ENCODE measurements around the gene PODNL1. TPM values are rescaled to one million over a fixed set of nuclear protein-coding genes. Genes with fewer than 3 reads are reported as not detected.

The PODNL1 gene
- total RNA-seq, 1 donor from 2014 or later, result 0.20 TPM

- no peak for DNase-seq
These were observed 49.9 kb downstream of the PODNL1 start for GRCh38 chr19:13888281-13888680.

GRCh38 chr19:13887517-13887916, 50.7 kb downstream of the PODNL1 start:
- no peak for DNase-seq

- DNase-seq, result no peak
These were observed 51.2 kb downstream of the PODNL1 start for GRCh38 chr19:13887018-13887436.

- DNase-seq, result no peak
These were observed 52.3 kb downstream of the PODNL1 start for GRCh38 chr19:13885826-13886365.

GRCh38 chr19:13884726-13885591, 53.3 kb downstream of the PODNL1 start:
- DNase-seq, result no peak

- DNase-seq, result no peak
These were observed 54.6 kb downstream of the PODNL1 start for GRCh38 chr19:13883516-13884064.

- no peak for DNase-seq
These were observed 55.4 kb downstream of the PODNL1 start for GRCh38 chr19:13882836-13883235.

- DNase-seq, result no peak
These were observed 55.8 kb downstream of the PODNL1 start for GRCh38 chr19:13882419-13882795.

- no peak for DNase-seq
These were observed 56.4 kb downstream of the PODNL1 start for GRCh38 chr19:13881692-13882418.

GRCh38 chr19:13881251-13881691, 56.9 kb downstream of the PODNL1 start:
- DNase-seq, result no peak

Other genes with a start within 250 kb of the PODNL1 start
- gene MRI1, start 173.9 kb downstream of the PODNL1 start, total RNA-seq, result 25.0 TPM
- 40.6 TPM for gene C19orf53, start 164.0 kb downstream of the PODNL1 start, total RNA-seq
- gene ZSWIM4, start 143.0 kb downstream of the PODNL1 start, total RNA-seq, result 4.4 TPM
- not detected for gene NANOS3, start 61.3 kb downstream of the PODNL1 start, total RNA-seq
- gene BRME1, start 32.3 kb downstream of the PODNL1 start, total RNA-seq, result 2.6 TPM
- gene CC2D1A, start 32.2 kb downstream of the PODNL1 start, total RNA-seq, result 7.4 TPM
- 13.5 TPM for gene DCAF15, start 14.1 kb upstream of the PODNL1 start, total RNA-seq
- gene RFX1, start 67.9 kb upstream of the PODNL1 start, total RNA-seq, result 3.9 TPM
- gene RLN3, start 89.7 kb upstream of the PODNL1 start, total RNA-seq, result not detected
- 4.7 TPM for gene IL27RA, start 93.3 kb upstream of the PODNL1 start, total RNA-seq
- gene PALM3, start 123.7 kb upstream of the PODNL1 start, total RNA-seq, result 0.10 TPM
- gene MISP3, start 134.4 kb upstream of the PODNL1 start, total RNA-seq, result 0.89 TPM
- gene C19orf67, start 147.4 kb upstream of the PODNL1 start, total RNA-seq, result not detected
- 18.1 TPM for gene SAMD1, start 152.3 kb upstream of the PODNL1 start, total RNA-seq
- 35.0 TPM for gene PRKACA, start 179.3 kb upstream of the PODNL1 start, total RNA-seq
- 3.6 TPM for gene ASF1B, start 198.2 kb upstream of the PODNL1 start, total RNA-seq

All from skin of body (tissue), 2 donors.